Testis (tissue), 3 donors: ENCODE measurements around the gene ITGB5. TPM values are rescaled to one million over a fixed set of nuclear protein-coding genes. Genes with fewer than 3 reads are reported as not detected.

Experiments used
- DNase-seq: peaks from one replicate; pipeline ENCODE4 v3.0.0-alpha.2; 2019
- H3K27ac ChIP-seq, 2 donors: fragments of 200-600 bp; sonication (generic); one replicate each; pipeline ENCODE4 v1.5.1; 2019
- H3K27me3 ChIP-seq: fragments of 200-600 bp; sonication (generic); one replicate; pipeline ENCODE4 v1.5.1; 2019
- H3K36me3 ChIP-seq: fragments of 200-600 bp; sonication (generic); one replicate; pipeline ENCODE4 v1.5.1; 2017; ENCODE audit warnings: low read depth; ENCODE audit errors: missing control alignments
- H3K4me1 ChIP-seq: fragments of 200-600 bp; sonication (generic); one replicate; pipeline ENCODE4 v1.5.1; 2019
- H3K4me3 ChIP-seq, 2 donors: fragments of 200-600 bp; sonication (generic); one replicate each; pipeline ENCODE4 v1.5.1; 2017 to 2019
- H3K9me3 ChIP-seq: fragments of 200-600 bp; sonication (generic); one replicate; pipeline ENCODE4 v1.5.1; 2017
- POLR2A ChIP-seq: fragments of 450-650 bp; IDR thresholded peaks from one replicate; pipeline ENCODE4 v1.6.1; 2017; ENCODE audit warnings: antibody characterized with exemption, mild to moderate bottlenecking, moderate library complexity
- WGBS, 2 donors: methylation state at CpG; one replicate each; pipeline ENCODE4 v1.1.5; 2018; 5-methylcytosine and 5-hydroxymethylcytosine counted together
- intact Hi-C: fragments of 100-400 bp; cut with DNase I; formaldehyde crosslinking; loops from one replicate; pipeline ENCODE4 v1.15.1; 2023; ENCODE audit warnings: low total_unique reads
- polyA plus RNA-seq: library from polyadenylated mRNA; stranded (reverse); fragments of 350-450 nt; fragmentation: Illumina TruSeq; extraction: RNeasy Lipid Tissue Mini Kit (QIAGEN cat#74804); gene quantifications from one replicate; pipeline ENCODE4 v1.2.3, GENCODE V29; 2014; ENCODE audit warnings: low read depth, low replicate concordance; ENCODE audit not compliant: insufficient read depth
- total RNA-seq, 2 donors: library from RNA; depleted of rRNA; stranded (reverse); fragments of >200 nt; gene quantifications; one replicate each; pipeline ENCODE4 v1.2.3, GENCODE V29; 2016
- TF ChIP-seq, protein P1 (sequence below), 3 experiments: fragments of 450-650 bp in 2 of 3; fragments of 200-600 bp in 1 of 3; sonication (generic) in 1 of 3; IDR thresholded peaks; one replicate each; pipeline ENCODE4 v1.5.1; 2016 to 2019; ENCODE audit warnings: antibody characterized with exemption in 3 of 3, mild to moderate bottlenecking in 2 of 3, moderate library complexity in 1 of 3

The ITGB5 gene
- total and polyA plus RNA-seq, 3 donors from 2014 or later = 46.0 to 101 (median 76.9) TPM

DNA sequence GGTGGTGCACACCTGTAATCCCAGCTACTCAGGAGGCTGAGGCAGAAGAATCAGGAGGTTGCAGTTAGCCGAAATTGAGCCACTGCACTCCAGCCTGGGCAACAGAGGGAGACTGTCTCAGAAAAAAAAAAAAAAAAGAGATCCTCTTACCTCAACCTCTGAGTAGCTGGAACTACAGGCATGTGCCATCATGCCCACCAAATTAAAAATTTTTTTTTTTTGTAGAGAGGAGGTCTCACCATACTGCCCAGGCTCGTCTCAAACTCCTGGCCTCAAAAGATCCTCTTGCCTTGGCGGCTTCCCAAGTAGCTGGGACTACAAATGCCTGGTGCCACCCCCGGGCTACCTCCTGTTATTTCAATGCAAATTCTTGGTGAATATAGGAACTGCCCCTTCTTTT, 155.4 kb downstream of the ITGB5 start:
- H3K4me1 ChIP-seq = peaks cover 4% of the 10 kb centered on the region
- intact Hi-C loops = no loop called here
- WGBS, 2 donors = 78 to 86% methylated on average over 4 of the region's 4 CpGs

DNA sequence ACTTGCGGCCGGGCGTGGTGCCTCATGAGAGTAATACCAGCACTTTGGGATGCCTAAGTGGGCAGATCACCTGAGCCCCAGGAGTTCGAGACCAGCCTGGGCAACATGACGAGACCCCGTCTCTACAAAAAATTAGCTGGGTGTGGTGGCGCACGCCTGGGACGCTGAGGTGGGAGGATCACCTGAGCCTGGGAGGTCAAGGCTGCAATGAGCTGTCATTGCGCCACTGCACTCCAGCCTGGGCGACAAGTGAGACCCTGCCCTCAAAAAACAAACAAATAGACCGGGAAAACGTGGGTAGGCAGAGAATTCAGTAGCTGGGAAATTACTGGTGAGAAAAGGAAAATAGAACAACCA, 156.2 kb downstream of the ITGB5 start:
- no peaks in the 10 kb centered on the region for H3K27me3 ChIP-seq
- WGBS, 2 donors = 5 to 7% methylated on average over 13 of the region's 13 CpGs
- no peaks in the 10 kb centered on the region for H3K9me3 ChIP-seq
- H3K4me1 ChIP-seq = peaks cover 4% of the 10 kb centered on the region
- no peak for DNase-seq
- no peak for TF ChIP-seq POLR2A
- TF ChIP-seq, protein P1, sequence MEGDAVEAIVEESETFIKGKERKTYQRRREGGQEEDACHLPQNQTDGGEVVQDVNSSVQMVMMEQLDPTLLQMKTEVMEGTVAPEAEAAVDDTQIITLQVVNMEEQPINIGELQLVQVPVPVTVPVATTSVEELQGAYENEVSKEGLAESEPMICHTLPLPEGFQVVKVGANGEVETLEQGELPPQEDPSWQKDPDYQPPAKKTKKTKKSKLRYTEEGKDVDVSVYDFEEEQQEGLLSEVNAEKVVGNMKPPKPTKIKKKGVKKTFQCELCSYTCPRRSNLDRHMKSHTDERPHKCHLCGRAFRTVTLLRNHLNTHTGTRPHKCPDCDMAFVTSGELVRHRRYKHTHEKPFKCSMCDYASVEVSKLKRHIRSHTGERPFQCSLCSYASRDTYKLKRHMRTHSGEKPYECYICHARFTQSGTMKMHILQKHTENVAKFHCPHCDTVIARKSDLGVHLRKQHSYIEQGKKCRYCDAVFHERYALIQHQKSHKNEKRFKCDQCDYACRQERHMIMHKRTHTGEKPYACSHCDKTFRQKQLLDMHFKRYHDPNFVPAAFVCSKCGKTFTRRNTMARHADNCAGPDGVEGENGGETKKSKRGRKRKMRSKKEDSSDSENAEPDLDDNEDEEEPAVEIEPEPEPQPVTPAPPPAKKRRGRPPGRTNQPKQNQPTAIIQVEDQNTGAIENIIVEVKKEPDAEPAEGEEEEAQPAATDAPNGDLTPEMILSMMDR (IDR thresholded peaks at IDR 0.05) = no peak
- peak overlapping the region; percentile 74 to 94 for H3K4me3 ChIP-seq
- no peaks in the 10 kb centered on the region for H3K36me3 ChIP-seq
- intact Hi-C loops = no loop called here
- no peak overlapping the region for H3K27ac ChIP-seq

More for the DNA sequence above, 155.4 kb downstream of the ITGB5 start:
- TF ChIP-seq POLR2A = no peak
- TF ChIP-seq, protein P1 (IDR thresholded peaks at IDR 0.05) = no peak
- Histone ChIP-seq H3K27ac (no peak overlapping the region), H3K9me3 (no peaks in the 10 kb centered on the region), H3K4me3 (no peak overlapping the region), H3K36me3 (no peaks in the 10 kb centered on the region), H3K27me3 (no peaks in the 10 kb centered on the region)
- DNase-seq = no peak

DNA sequence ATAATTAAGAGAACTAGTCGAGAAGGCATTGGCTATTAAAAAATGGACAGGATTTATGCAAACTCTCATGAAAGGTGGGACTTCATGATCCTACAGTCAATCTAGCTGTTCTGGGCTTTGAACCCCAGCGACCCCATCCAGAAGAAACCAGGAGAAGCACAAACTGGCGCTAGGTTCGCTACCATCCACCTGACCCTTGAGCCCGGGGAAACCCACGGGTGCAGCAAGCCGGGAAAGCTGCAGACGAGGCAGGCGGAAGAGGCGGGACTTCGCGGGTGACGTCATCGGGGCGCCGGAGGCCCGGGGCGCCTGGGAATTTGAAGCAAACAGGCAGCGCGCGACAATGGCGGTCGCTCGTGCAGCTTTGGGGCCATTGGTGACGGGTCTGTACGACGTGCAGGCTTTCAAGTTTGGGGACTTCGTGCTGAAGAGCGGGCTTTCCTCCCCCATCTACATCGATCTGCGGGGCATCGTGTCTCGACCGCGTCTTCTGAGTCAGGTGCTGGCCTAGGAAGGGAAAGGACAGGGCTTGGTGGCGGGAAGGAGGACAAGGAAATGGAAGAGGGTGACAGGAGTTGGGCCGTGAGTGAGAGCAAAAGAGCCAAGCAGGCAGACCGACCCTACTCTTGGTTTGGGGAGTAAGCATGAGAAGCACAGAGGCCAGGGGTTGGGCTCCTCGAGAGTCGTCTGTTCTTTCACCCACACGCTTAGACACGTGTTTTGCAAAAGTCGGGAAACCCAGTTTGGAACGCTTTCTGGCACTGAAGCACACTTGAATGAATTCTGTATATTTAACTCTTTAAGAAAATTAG, 156.8 kb downstream of the ITGB5 start, which contains the start of gene UMPS:
TSS of gene UMPS (plus strand) at position 324 of the 812 bp plus-strand sequence. CDS start at position 344, 20 bp downstream.
- no peaks in the 10 kb centered on the region for H3K9me3 ChIP-seq
- no peaks in the 10 kb centered on the region for H3K36me3 ChIP-seq
- intact Hi-C loops = no loop called here
- H3K27me3 ChIP-seq = no peaks in the 10 kb centered on the region
- peak; percentile 94 for DNase-seq
- H3K27ac ChIP-seq = peak within 1 kb of the TSS; percentile 27 to 68
- peaks cover 4% of the 10 kb centered on the region for H3K4me1 ChIP-seq
- H3K4me3 ChIP-seq = peak within 1 kb of the TSS; percentile 74 to 94
- WGBS, 2 donors = 0 to 1% methylated on average over 44 of the region's 44 CpGs
- TF ChIP-seq, protein P1 (IDR thresholded peaks at IDR 0.05) = no peak
- TF ChIP-seq POLR2A = no peak

DNA sequence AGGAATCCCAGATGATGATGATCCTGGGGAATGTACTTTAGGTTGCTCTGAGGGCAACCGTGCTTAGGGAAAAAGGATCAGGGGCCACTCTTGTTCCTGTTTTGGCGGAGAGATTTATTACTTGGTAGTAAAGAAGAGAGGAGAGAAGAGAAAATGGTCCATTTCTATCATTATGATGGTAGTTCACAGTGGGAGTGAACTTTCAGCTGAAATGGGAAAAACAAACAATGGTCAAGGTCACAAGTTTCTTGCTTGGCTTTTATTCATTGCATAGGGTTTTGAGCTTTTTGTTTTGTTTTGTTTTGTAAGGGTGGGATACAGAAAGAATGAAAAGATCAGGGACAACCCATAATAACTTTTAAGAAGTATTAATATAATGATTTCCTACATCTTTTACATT, 164.6 kb downstream of the ITGB5 start:
- H3K27me3 ChIP-seq = no peaks in the 10 kb centered on the region
- no peaks in the 10 kb centered on the region for H3K36me3 ChIP-seq
- WGBS, 2 donors = 34 to 52% methylated on average over 2 of the region's 2 CpGs
- DNase-seq = no peak
- no peak for TF ChIP-seq POLR2A
- TF ChIP-seq, protein P1 (IDR thresholded peaks at IDR 0.05) = no peak
- peaks cover 8% of the 10 kb centered on the region for H3K4me1 ChIP-seq
- H3K9me3 ChIP-seq = no peaks in the 10 kb centered on the region
- H3K27ac ChIP-seq = no peak overlapping the region
- H3K4me3 ChIP-seq = no peak overlapping the region
- intact Hi-C loops = no loop called here
